Heart left ventricle (tissue), 13 donors: ENCODE data around the gene SPATA3.

Source experiments
- CTCF ChIP-seq, 12 donors: fragments of 200-600 bp; sonication (generic) in 4 of 12; IDR thresholded peaks; one replicate each; pipeline versions ENCODE4 v1.5.0 to v1.8.0; 2018 to 2022; ENCODE audit warnings: antibody characterized with exemption in 12 of 12, mild to moderate bottlenecking in 5 of 12
- POLR2A ChIP-seq, 2 donors: fragments of 450-650 bp; IDR thresholded peaks; one replicate each; pipeline ENCODE4 v1.6.1; 2017; ENCODE audit warnings: antibody characterized with exemption in 2 of 2, mild to moderate bottlenecking in 2 of 2, moderate library complexity in 2 of 2
- donor health status: ischemic (EF 13 %, LVEDD 7.1; RV severe dilation, severe dysfunction).
- donor health status: DM: no; HTN: yes; CAD: no.
- donor health status: DM: no; HTN: no; CAD: no.
- donor health status: ischemic (EF 25% LVEDD 6.9; RV normal size, moderate dysfunction).
- donor health status: ischemic (EF 25% LVEDD 5.7; RV mildly dilated, moderate dysfunction).
- donor health status: ischemic (EF 35%, LVEDD 5.7; RV mildly dilated, moderate dysfunction).
- donor health status: nonischemic (EF 11% LVEDD 7.7; RV severe dilation, severe dysfunction).
- donor health status: DM: yes; HTN: yes; CAD: no.
- donor health status: PGD.
- donor health status: ischemic (EF 29% LVEDD 5.4; RV normal size, mild dysfunction).
- donor health status: nonischemic (EF 23%, LVEDD 6.1; RV moderate dilation, normal function).

- no peak for TF ChIP-seq CTCF (IDR thresholded peaks at IDR 0.05)
- TF ChIP-seq POLR2A (IDR thresholded peaks at IDR 0.05) = no peak
Observed at GRCh38 chr2:231038483-231039293, 42.8 kb downstream of the SPATA3 start.
